Lower leg skin (tissue), 3 donors: ENCODE results near the gene MS4A8.
"Not testable (repeated sequence)": the region's sequence is repeated elsewhere in the genome, so short reads cannot be mapped to it uniquely, and the experiment has no call there.

Experiments
- CTCF ChIP-seq, 3 donors: fragments of 450-650 bp; IDR thresholded peaks; one replicate each; pipeline ENCODE4 v1.5.1; 2016; ENCODE audit warnings: antibody characterized with exemption in 3 of 3, mild to moderate bottlenecking in 3 of 3, moderate library complexity in 2 of 3
- POLR2A ChIP-seq, 2 donors: fragments of 450-650 bp; IDR thresholded peaks; one replicate each; pipeline ENCODE4 v1.6.1; 2016 to 2017; ENCODE audit warnings: antibody characterized with exemption in 2 of 2, mild to moderate bottlenecking in 1 of 2, moderate library complexity in 1 of 2

- not testable (repeated sequence) for TF ChIP-seq CTCF, POLR2A (IDR thresholded peaks at IDR 0.05)
These were observed 60.2 kb downstream of the MS4A8 start for GRCh38 chr11:60759438-60760225.
